Naive thymus-derived CD4-positive, alpha-beta T cell (primary cell): ENCODE results near the gene MACIR. TPM values are rescaled to one million over a fixed set of nuclear protein-coding genes. Genes with fewer than 3 reads are reported as not detected.

Experiments
- ATAC-seq: fragments of 150-1000 bp; cut with Tn5 transposase; 2 replicates; pipeline ENCODE4 v1.10.0; 2021; ENCODE audit warnings: mild to moderate bottlenecking, moderate library complexity
- CTCF ChIA-PET: fragments of 350-600 bp; sonication (Branson Sonifier 250); formaldehyde crosslinking; loops from one replicate; lab custom pipeline; 2021; ENCODE audit warnings: antibody characterized with exemption; lab: Charles Lee
- POLR2A ChIA-PET: fragments of 350-600 bp; sonication (Branson Sonifier 250); formaldehyde crosslinking; loops from one replicate; lab custom pipeline; 2021; ENCODE audit warnings: antibody characterized with exemption, inconsistent platforms; lab: Charles Lee
- DNase-seq, 9 donors: peaks; one replicate each; pipeline versions ENCODE4 v3.0.0 to v3.0.0-alpha.2; 2020 to 2022; ENCODE audit warnings: mixed read lengths in 1 of 9
- H3K27ac ChIP-seq: one replicate; pipeline ENCODE4 v1.7.0; 2013; ENCODE audit warnings: mild to moderate bottlenecking, low read depth, low read length, moderate library complexity
- H3K27me3 ChIP-seq, 2 donors: one replicate each; pipeline ENCODE4 v1.7.0; 2013; ENCODE audit warnings: low read length in 2 of 2, mild to moderate bottlenecking in 2 of 2, moderate library complexity in 2 of 2; ENCODE audit not compliant: control insufficient read depth in 2 of 2, insufficient read depth in 2 of 2
- H3K36me3 ChIP-seq, 3 experiments: 1 replicate in 2 of 3; 2 replicates in 1 of 3; pipeline ENCODE4 v1.7.0; 2013; ENCODE audit warnings: low read length in 3 of 3, mild to moderate bottlenecking in 3 of 3, moderate library complexity in 1 of 3; ENCODE audit not compliant: insufficient read depth in 3 of 3, control insufficient read depth in 2 of 3
- H3K4me1 ChIP-seq, 2 donors: one replicate each; pipeline ENCODE4 v1.7.0; 2013; ENCODE audit warnings: low read length in 2 of 2, mild to moderate bottlenecking in 2 of 2, moderate library complexity in 1 of 2; ENCODE audit not compliant: control insufficient read depth in 2 of 2, insufficient read depth in 2 of 2
- H3K4me3 ChIP-seq: 2 replicates; pipeline ENCODE4 v1.7.0; 2013; ENCODE audit warnings: mild to moderate bottlenecking, low read length
- H3K9me3 ChIP-seq, 3 experiments: 1 replicate in 2 of 3; 2 replicates in 1 of 3; pipeline ENCODE4 v1.7.0; 2013; ENCODE audit warnings: low read length in 3 of 3; ENCODE audit not compliant: control insufficient read depth in 2 of 3
- H3K27ac Mint-ChIP-seq, 9 donors: one replicate each; pipeline ENCODE4 v1.8.0; 2020 to 2022; ENCODE audit warnings: mixed read lengths in 9 of 9, mild to moderate bottlenecking in 8 of 9, moderate library complexity in 5 of 9, inconsistent platforms in 2 of 9
- H3K27me3 Mint-ChIP-seq, 5 donors: one replicate each; pipeline ENCODE4 v1.8.0; 2021 to 2022; ENCODE audit warnings: mixed read lengths in 5 of 5, mild to moderate bottlenecking in 1 of 5
- H3K36me3 Mint-ChIP-seq, 5 donors: one replicate each; pipeline ENCODE4 v1.8.0; 2020 to 2022; ENCODE audit warnings: mixed read lengths in 5 of 5, mild to moderate bottlenecking in 3 of 5, inconsistent platforms in 1 of 5
- H3K4me1 Mint-ChIP-seq, 7 donors: one replicate each; pipeline ENCODE4 v1.8.0; 2020 to 2022; ENCODE audit warnings: mixed read lengths in 7 of 7, mild to moderate bottlenecking in 3 of 7, inconsistent platforms in 1 of 7
- H3K4me3 Mint-ChIP-seq, 10 donors: one replicate each; pipeline ENCODE4 v1.8.0; 2020 to 2022; ENCODE audit warnings: mild to moderate bottlenecking in 10 of 10, mixed read lengths in 10 of 10, moderate library complexity in 6 of 10, inconsistent platforms in 2 of 10
- H3K9me3 Mint-ChIP-seq, 11 donors: one replicate each; pipeline ENCODE4 v1.8.0; 2020 to 2022; ENCODE audit warnings: mixed read lengths in 11 of 11, mild to moderate bottlenecking in 4 of 11, inconsistent platforms in 1 of 11, moderate library complexity in 1 of 11
- intact Hi-C, 2 donors: fragments of 100-400 bp; cut with micrococcal nuclease; formaldehyde crosslinking; loops; one replicate each; pipeline ENCODE4 v1.15.1; 2023
- polyA plus RNA-seq, 2 donors: library from polyadenylated mRNA; unstranded; fragments of 300-500 nt; fragmentation: Illumina TruSeq; gene quantifications; one replicate each; pipeline ENCODE4 v1.2.3, GENCODE V29; 2021
- total RNA-seq, 6 experiments: library from RNA in 5 of 6; stranded (reverse) in 5 of 6; gene quantifications; 1 replicate in 5 of 6; 2 replicates in 1 of 6; pipeline ENCODE4 v1.2.3 and lab custom pipeline; 2021 to 2026

Gene MACIR
- total and polyA plus RNA-seq, 7 experiments from 2014 or later: 1.4 to 6.1 (median 2.3) TPM

DNA sequence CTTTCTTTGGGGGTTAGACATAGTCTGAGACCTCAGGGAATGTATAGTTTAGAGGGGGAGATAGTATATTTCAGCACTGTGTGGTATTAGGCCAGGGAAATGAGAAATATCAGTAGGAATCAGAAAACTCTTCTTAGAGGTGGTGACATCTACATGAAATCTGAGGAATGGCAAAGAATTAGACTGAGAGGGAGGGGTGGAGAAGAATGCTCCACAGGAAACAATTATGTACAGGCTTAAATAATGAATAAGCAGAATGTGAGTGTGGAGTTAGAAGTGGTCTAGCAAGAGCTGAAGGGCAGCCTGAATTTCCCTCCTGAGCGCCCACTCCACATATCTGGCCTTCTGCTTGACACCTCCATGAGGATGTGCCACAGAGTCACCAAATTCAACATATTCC is 3.6 kb upstream of the MACIR start:
- no peak overlapping the region for H3K4me3 ChIP-seq
- no peaks in the 10 kb centered on the region for H3K9me3 ChIP-seq
- H3K36me3 Mint-ChIP-seq: peaks cover 0 to 2% (median 0%) of the 10 kb centered on the region in 5 donors
- no peaks in the 10 kb centered on the region for H3K27me3 ChIP-seq
- peaks cover 0 to 9% (median 0%) of the 10 kb centered on the region in 3 experiments for H3K36me3 ChIP-seq
- ATAC-seq (no peak), DNase-seq (no peak)
- ChIA-PET POLR2A (no interaction called here), CTCF (no interaction called here)
- H3K27ac Mint-ChIP-seq: no peak overlapping the region
- H3K27me3 Mint-ChIP-seq: peaks cover 27 to 49% (median 32%) of the 10 kb centered on the region in 5 donors
- no peak overlapping the region for H3K4me3 Mint-ChIP-seq
- no peaks in the 10 kb centered on the region for H3K4me1 ChIP-seq
- H3K27ac ChIP-seq: no peak overlapping the region
- H3K4me1 Mint-ChIP-seq: peaks cover 5 to 12% (median 9%) of the 10 kb centered on the region in 7 donors
- H3K9me3 Mint-ChIP-seq: peaks cover 0 to 2% (median 0%) of the 10 kb centered on the region in 11 donors
- intact Hi-C loops: loop anchor here in 1 of 2 donors (10.0 kb wide), 1 partner anchor 960 kb away; the partner anchor contains the start of gene SLCO4C1

GRCh38 chr5:103255691-103256090 is 2.9 kb upstream of the MACIR start:
- CTCF ChIA-PET: no interaction called here

DNA sequence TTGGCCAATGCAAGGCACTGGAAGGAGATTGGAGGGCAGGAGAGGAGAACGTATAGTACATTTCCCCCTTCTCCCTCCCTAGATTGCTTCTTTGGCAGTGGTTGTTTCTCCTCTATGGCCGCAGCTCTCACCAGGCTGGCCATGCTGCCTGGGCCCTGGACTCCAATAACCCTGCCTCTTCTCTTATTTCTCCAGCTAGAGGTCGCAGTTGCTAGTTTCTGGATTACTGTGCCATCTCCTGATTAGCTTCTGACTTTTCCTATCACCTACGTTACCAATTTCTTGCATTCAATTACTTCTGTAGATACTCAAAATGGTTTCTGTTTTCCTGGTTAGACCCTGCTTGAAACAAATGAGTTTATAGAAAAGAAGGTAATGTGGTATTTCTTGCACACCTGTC is 2.4 kb upstream of the MACIR start:
- Mint-ChIP-seq H3K4me1 (peaks cover 8 to 19% (median 14%) of the 10 kb centered on the region in 7 donors), H3K4me3 (no peak overlapping the region), H3K27ac (no peak overlapping the region), H3K27me3 (peaks cover 15 to 46% (median 27%) of the 10 kb centered on the region in 5 donors), H3K36me3 (peaks cover 0 to 4% (median 0%) of the 10 kb centered on the region in 5 donors), H3K9me3 (peaks cover 0 to 4% (median 0%) of the 10 kb centered on the region in 11 donors)
- ChIA-PET CTCF (no interaction called here), POLR2A (interaction anchor here (3.7 kb wide), 1 partner anchor 137 kb away, joined by 18 read pairs; the partner anchor contains the start of genes GIN1 and PPIP5K2)
- peaks cover 0 to 9% (median 0%) of the 10 kb centered on the region in 3 experiments for H3K36me3 ChIP-seq
- ATAC-seq (no peak), DNase-seq (no peak)
- H3K9me3 ChIP-seq: no peaks in the 10 kb centered on the region
- no peaks in the 10 kb centered on the region for H3K4me1 ChIP-seq
- H3K27ac ChIP-seq: no peak overlapping the region
- H3K27me3 ChIP-seq: no peaks in the 10 kb centered on the region
- no peak overlapping the region for H3K4me3 ChIP-seq
- intact Hi-C loops: loop anchor here in 1 of 2 donors (10.0 kb wide), 1 partner anchor 961 kb away; the partner anchor contains the start of gene SLCO4C1

More at GRCh38 chr5:103255691-103256090, 2.9 kb upstream of the MACIR start:
- POLR2A ChIA-PET: no interaction called here
- H3K4me3 Mint-ChIP-seq: no peak overlapping the region
- ATAC-seq (no peak), DNase-seq (no peak)
- H3K9me3 ChIP-seq: no peaks in the 10 kb centered on the region
- no peak overlapping the region for H3K27ac Mint-ChIP-seq
- H3K4me1 Mint-ChIP-seq: peaks cover 6 to 15% (median 12%) of the 10 kb centered on the region in 7 donors
- peaks cover 0 to 9% (median 0%) of the 10 kb centered on the region in 3 experiments for H3K36me3 ChIP-seq
- no peaks in the 10 kb centered on the region for H3K4me1 ChIP-seq
- H3K36me3 Mint-ChIP-seq: peaks cover 0 to 2% (median 0%) of the 10 kb centered on the region in 5 donors
- peaks cover 19 to 46% (median 27%) of the 10 kb centered on the region in 5 donors for H3K27me3 Mint-ChIP-seq
- H3K4me3 ChIP-seq: no peak overlapping the region
- H3K9me3 Mint-ChIP-seq: peaks cover 0 to 4% (median 0%) of the 10 kb centered on the region in 11 donors
- H3K27me3 ChIP-seq: no peaks in the 10 kb centered on the region
- no peak overlapping the region for H3K27ac ChIP-seq
- intact Hi-C loops: loop anchor here in 1 of 2 donors (10.0 kb wide), 1 partner anchor 961 kb away; the partner anchor contains the start of gene SLCO4C1

DNA sequence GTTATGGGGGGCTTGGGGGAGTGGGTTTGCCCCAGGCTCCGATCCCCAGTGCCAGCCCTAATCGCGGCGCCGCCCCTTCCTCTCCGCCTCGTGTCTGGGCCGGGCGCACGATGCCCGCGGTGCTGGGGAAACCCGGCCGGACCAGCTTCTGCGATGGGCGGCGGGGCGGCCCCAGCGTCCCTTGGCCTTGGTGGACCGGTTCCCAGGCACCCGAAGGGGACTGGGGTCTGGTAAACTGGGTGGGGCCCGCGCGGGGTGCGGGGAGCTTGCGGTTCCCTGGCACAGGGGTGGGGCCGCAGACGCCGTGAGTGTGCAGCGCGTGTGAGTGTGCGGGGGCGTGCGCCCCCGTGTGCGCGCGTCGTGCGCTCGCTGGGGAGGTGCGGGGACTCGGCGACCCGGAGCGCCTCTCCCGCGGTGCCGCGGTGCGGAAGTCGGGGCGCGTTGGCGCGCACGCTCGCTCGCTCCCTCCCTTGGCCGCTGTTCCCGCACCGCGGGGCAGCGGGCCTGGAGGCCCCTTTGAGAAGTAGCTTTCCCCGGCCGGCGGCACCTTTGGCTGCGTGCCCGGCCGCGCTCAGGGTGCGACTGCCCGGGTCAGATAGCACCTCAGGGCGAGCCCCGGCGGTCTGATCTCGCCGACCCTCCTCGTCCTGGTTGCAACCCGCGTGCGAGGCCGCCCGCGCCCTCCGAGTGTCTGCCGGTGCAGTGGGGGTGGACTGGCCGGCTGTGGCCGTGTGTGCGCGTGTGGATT is 568 bp downstream of the MACIR start:
- peaks cover 10 to 25% (median 15%) of the 10 kb centered on the region in 7 donors for H3K4me1 Mint-ChIP-seq
- ChIA-PET POLR2A (interaction anchor here (0.6 to 3.7 kb wide), 6 partner anchors 8 to 303 kb away, joined by 3 to 18 read pairs (median 3); partner anchors contain the start of genes GIN1, NUDT12 and PPIP5K2), CTCF (interaction anchor here (1.0 to 2.0 kb wide), 2 partner anchors 26 to 139 kb away, joined by 4 to 8 read pairs; partner anchors contain the start of genes GIN1 and PPIP5K2)
- no peaks in the 10 kb centered on the region for H3K9me3 ChIP-seq
- DNase-seq (peak; percentile 55 to 75 (median 63)), ATAC-seq (peak; percentile 64)
- no peaks in the 10 kb centered on the region for H3K4me1 ChIP-seq
- peaks cover 0 to 9% (median 0%) of the 10 kb centered on the region in 3 experiments for H3K36me3 ChIP-seq
- H3K27me3 ChIP-seq: no peaks in the 10 kb centered on the region
- peak overlapping the region; percentile 79 for H3K4me3 ChIP-seq
- peak overlapping the region; percentile 63 for H3K27ac ChIP-seq
- peaks cover 0 to 5% (median 0%) of the 10 kb centered on the region in 5 donors for H3K36me3 Mint-ChIP-seq
- H3K27me3 Mint-ChIP-seq: peaks cover 0 to 26% (median 12%) of the 10 kb centered on the region in 5 donors
- peak overlapping the region; percentile 79 to 94 (median 88) for H3K4me3 Mint-ChIP-seq
- intact Hi-C loops: loop anchor here (1.0 to 10.0 kb wide), 8 partner anchors 27 to 964 kb away; partner anchors contain the start of genes GIN1 (in 2 of the 2), PAM (in 2 of the 2), PPIP5K2 (in 2 of the 2) and NUDT12 (in 1 of the 2)
- H3K9me3 Mint-ChIP-seq: peaks cover 0 to 4% (median 0%) of the 10 kb centered on the region in 11 donors
- peak overlapping the region in 7 of 9 donors; percentile 38 to 83 (median 65) for H3K27ac Mint-ChIP-seq

GRCh38 chr5:103259705-103260355 is 1.3 kb downstream of the MACIR start:
- H3K27ac ChIP-seq: peak overlapping the region; percentile 63
- POLR2A ChIA-PET: interaction anchor here (0.7 to 3.7 kb wide), 3 partner anchors 140 to 303 kb away, joined by 3 to 18 read pairs (median 5); partner anchors contain the start of genes GIN1, NUDT12 and PPIP5K2

More at GRCh38 chr5:103259705-103260355, 1.3 kb downstream of the MACIR start:
- no peaks in the 10 kb centered on the region for H3K4me1 ChIP-seq
- peak in 4 of 9 donors; percentile 5 to 25 (median 12) for DNase-seq
- H3K4me3 ChIP-seq: peak overlapping the region; percentile 79
- Mint-ChIP-seq H3K9me3 (peaks cover 0 to 4% (median 0%) of the 10 kb centered on the region in 11 donors), H3K27ac (peak overlapping the region in 8 of 9 donors; percentile 17 to 83 (median 62)), H3K4me3 (peak overlapping the region; percentile 79 to 94 (median 88)), H3K4me1 (peaks cover 10 to 25% (median 15%) of the 10 kb centered on the region in 7 donors), H3K36me3 (peaks cover 0 to 5% (median 0%) of the 10 kb centered on the region in 5 donors), H3K27me3 (peaks cover 0 to 24% (median 8%) of the 10 kb centered on the region in 5 donors)
- intact Hi-C loops: loop anchor here (2.0 to 10.0 kb wide), 3 partner anchors 35 to 965 kb away; partner anchors contain the start of genes PAM (in 1 of the 2) and SLCO4C1 (in 1 of the 2)
- CTCF ChIA-PET: interaction anchor here (2.0 kb wide), 1 partner anchor 27 kb away, joined by 8 read pairs; no protein-coding TSS in a partner anchor
- H3K27me3 ChIP-seq: no peaks in the 10 kb centered on the region
- no peak for ATAC-seq
- H3K9me3 ChIP-seq: no peaks in the 10 kb centered on the region
- peaks cover 0 to 9% (median 0%) of the 10 kb centered on the region in 3 experiments for H3K36me3 ChIP-seq
